ENCODE measurements around the gene KDM5C.

GRCh38 chrX:53239474-53239873, 14.5 kb upstream of the KDM5C start:
- peak; percentile 57 for TF ChIP-seq CTCF (conservative IDR thresholded peaks at IDR 0.05; ENCODE audit: low read depth, low read length)
- no peak for TF ChIP-seq EZH2phosphoT487 (IDR thresholded peaks at IDR 0.05; ENCODE audit: borderline replicate concordance, low read length)

Data from PC-3 (cell line).